IMR-90 (cell line): ENCODE results near the gene ATP11B. TPM values are rescaled to one million over a fixed set of nuclear protein-coding genes. Genes with fewer than 3 reads are reported as not detected.

Experiments
- ATAC-seq: fragments of 200-7000 bp; cut with Tn5 transposase; 2 replicates; pipeline ENCODE4 v1.9.1; 2020; ENCODE audit warnings: low read depth, mild to moderate bottlenecking, moderate library complexity
- BruUV-seq: library from RNA; stranded (reverse); fragments of 400-500 nt; replicated peaks from 2 replicates; lab custom pipeline; 2021; lab: Mats Ljungman, UMichigan
- CTCF ChIA-PET: fragments of 300-600 bp; formaldehyde crosslinking; extraction: SDS; loops from one replicate; lab custom pipeline; 2021; ENCODE audit warnings: antibody characterized with exemption; lab: Yijun Ruan, JAX
- POLR2A ChIA-PET: fragments of 300-600 bp; sonication (Branson Sonifier 250); formaldehyde crosslinking; loops from one replicate; lab custom pipeline; 2022; ENCODE audit warnings: antibody characterized with exemption; ENCODE audit not compliant: unreplicated experiment; lab: Charles Lee
- DNase-seq: peaks from one replicate; pipeline ENCODE4 v3.0.0; 2013
- H2AFZ ChIP-seq: replicated peaks from 2 replicates; pipeline ENCODE3; 2013; ENCODE audit warnings: low read length, mild to moderate bottlenecking; ENCODE audit not compliant: poor library complexity
- H2AK5ac ChIP-seq: 2 replicates; pipeline ENCODE4 v1.6.1; 2013; ENCODE audit warnings: low read depth, low read length, inconsistent platforms
- H2AK9ac ChIP-seq: replicated peaks from 2 replicates; pipeline ENCODE3; 2013; ENCODE audit warnings: mild to moderate bottlenecking, low read depth, low read length, moderate library complexity; ENCODE audit not compliant: poor library complexity
- H2BK120ac ChIP-seq: 2 replicates; pipeline ENCODE4 v1.6.1; 2013; ENCODE audit warnings: low read depth, low read length, inconsistent platforms
- H2BK15ac ChIP-seq: 3 replicates; pipeline ENCODE4 v1.6.1; 2013; ENCODE audit warnings: low read depth, low read length, inconsistent platforms
- H2BK20ac ChIP-seq: 2 replicates; pipeline ENCODE4 v1.6.1; 2013; ENCODE audit warnings: low read depth, mild to moderate bottlenecking, inconsistent platforms, low read length, moderate library complexity
- H2BK5ac ChIP-seq: 2 replicates; pipeline ENCODE4 v1.6.1; 2013; ENCODE audit warnings: mild to moderate bottlenecking, low read depth, low read length, inconsistent platforms; ENCODE audit not compliant: poor library complexity, severe bottlenecking
- H3K14ac ChIP-seq: replicated peaks from 2 replicates; pipeline ENCODE4 v1.6.1; 2013; ENCODE audit warnings: low read depth, low read length, inconsistent platforms
- H3K18ac ChIP-seq: 2 replicates; pipeline ENCODE4 v1.6.1; 2013; ENCODE audit warnings: low read depth, low read length, control low read depth
- H3K23ac ChIP-seq: 2 replicates; pipeline ENCODE4 v1.6.1; 2013; ENCODE audit warnings: low read depth, low read length, inconsistent platforms
- H3K27ac ChIP-seq: 2 replicates; pipeline ENCODE4 v1.5.1; 2013; ENCODE audit warnings: mild to moderate bottlenecking, control low read depth, low read length; ENCODE audit not compliant: insufficient read depth
- H3K27me3 ChIP-seq: 2 replicates; pipeline ENCODE4 v1.6.1; 2013; ENCODE audit warnings: low read length; ENCODE audit not compliant: control insufficient read depth, insufficient read depth
- H3K36me3 ChIP-seq: 2 replicates; pipeline ENCODE4 v1.6.1; 2013; ENCODE audit warnings: low read length, mixed read lengths; ENCODE audit not compliant: control insufficient read depth, insufficient read depth
- H3K4ac ChIP-seq: 2 replicates; pipeline ENCODE4 v1.6.1; 2013; ENCODE audit warnings: low read depth, low read length, inconsistent platforms
- H3K4me1 ChIP-seq: 2 replicates; pipeline ENCODE4 v1.6.1; 2013; ENCODE audit warnings: low read length, mixed read lengths; ENCODE audit not compliant: control insufficient read depth, insufficient read depth
- H3K4me2 ChIP-seq: 2 replicates; pipeline ENCODE4 v1.6.1; 2013; ENCODE audit warnings: low read depth, mild to moderate bottlenecking, control low read depth, low read length, moderate library complexity
- H3K4me3 ChIP-seq: 2 replicates; pipeline ENCODE4 v1.5.1; 2013; ENCODE audit warnings: low read depth, mild to moderate bottlenecking, control low read depth, low read length, moderate library complexity; ENCODE audit not compliant: insufficient read depth
- H3K56ac ChIP-seq: 2 replicates; pipeline ENCODE4 v1.6.1; 2013; ENCODE audit warnings: low read length, inconsistent platforms; ENCODE audit not compliant: insufficient read depth; ENCODE audit errors: extremely low read depth
- H3K79me1 ChIP-seq, 2 experiments: 2 replicates each; pipeline ENCODE4 v1.6.1; 2013; ENCODE audit warnings: low read length in 2 of 2, inconsistent platforms in 1 of 2, low read depth in 1 of 2
- H3K9ac ChIP-seq: 2 replicates; pipeline ENCODE4 v1.6.1; 2013; ENCODE audit warnings: low read depth, low read length, control low read depth
- H3K9me1 ChIP-seq: 2 replicates; pipeline ENCODE4 v1.6.1; 2013; ENCODE audit warnings: low read length, inconsistent platforms; ENCODE audit not compliant: insufficient read depth
- H3K9me3 ChIP-seq: 2 replicates; pipeline ENCODE4 v1.6.1; 2013; ENCODE audit warnings: low read length; ENCODE audit not compliant: control insufficient read depth, insufficient read depth
- H4K20me1 ChIP-seq: 2 replicates; pipeline ENCODE4 v1.6.1; 2013; ENCODE audit warnings: low read length, inconsistent platforms; ENCODE audit not compliant: insufficient read depth
- H4K5ac ChIP-seq: 2 replicates; pipeline ENCODE4 v1.6.1; 2013; ENCODE audit warnings: mild to moderate bottlenecking, low read depth, low read length, control low read depth
- H4K8ac ChIP-seq, 2 experiments: 2 replicates each; pipeline ENCODE4 v1.6.1; 2013; ENCODE audit warnings: low read depth in 2 of 2, low read length in 2 of 2, control low read depth in 1 of 2, inconsistent platforms in 1 of 2
- H4K91ac ChIP-seq: 2 replicates; pipeline ENCODE4 v1.6.1; 2013; ENCODE audit warnings: low read depth, low read length, inconsistent platforms; ENCODE audit not compliant: insufficient read depth
- NFE2L2 ChIP-seq: fragments of 150-350 bp; IDR thresholded peaks from 2 replicates; pipeline ENCODE4 v1.6.1; 2016; ENCODE audit warnings: low read depth, mild to moderate bottlenecking, low read length
- SMC3 ChIP-seq: fragments of 150-350 bp; IDR thresholded peaks from 2 replicates; pipeline ENCODE4 v1.6.1; 2016; ENCODE audit warnings: low read depth, mild to moderate bottlenecking, antibody characterized with exemption, low read length, moderate library complexity
- WGBS, 2 experiments: methylation state at CpG; one replicate each; pipeline versions ENCODE4 v1.1.5 to v1.1.7; 2013; ENCODE audit warnings: missing lambda C conversion rate in 2 of 2; ENCODE audit not compliant: insufficient read length in 1 of 2; ENCODE audit errors: extremely low coverage in 2 of 2; 5-methylcytosine and 5-hydroxymethylcytosine counted together
- dilution Hi-C: fragments of 300-500 bp; cut with HindIII; formaldehyde crosslinking; loops from one replicate; pipeline ENCODE4 v1.14.3; 2018; ENCODE audit warnings: low sequenced_read_pairs; ENCODE audit not compliant: unreplicated experiment
- in situ Hi-C: fragments of 300-500 bp; cut with MboI; formaldehyde crosslinking; loops from 3 replicates; pipeline ENCODE4 v1.14.3; 2019; ENCODE audit warnings: low sequenced_read_pairs, inconsistent platforms, mixed read lengths
- intact Hi-C: fragments of 100-400 bp; cut with micrococcal nuclease; formaldehyde crosslinking; loops from 2 replicates; pipeline ENCODE4 v1.10.0; 2022
- polyA plus RNA-seq, 3 experiments: library from polyadenylated mRNA; depleted of rRNA; stranded (reverse); fragments of >200 nt; gene quantifications; 2 replicates each; pipeline ENCODE4 v1.2.3, GENCODE V29; 2012; ENCODE audit warnings: low replicate concordance in 1 of 3
- total RNA-seq: library from RNA; depleted of rRNA; stranded (reverse); fragments of >200 nt; gene quantifications from 2 replicates; pipeline ENCODE4 v1.2.3, GENCODE V29; 2012
- TF ChIP-seq, protein P1 (sequence below): fragments of 150-350 bp; IDR thresholded peaks from 2 replicates; pipeline ENCODE4 v1.6.1; 2016; ENCODE audit warnings: low read depth, mild to moderate bottlenecking, low read length, moderate library complexity, borderline replicate concordance

Gene ATP11B
- total and polyA plus RNA-seq, 2 of the 4 experiments (the other 2 are of a cell fraction), result 10.0 to 39.6 TPM

DNA sequence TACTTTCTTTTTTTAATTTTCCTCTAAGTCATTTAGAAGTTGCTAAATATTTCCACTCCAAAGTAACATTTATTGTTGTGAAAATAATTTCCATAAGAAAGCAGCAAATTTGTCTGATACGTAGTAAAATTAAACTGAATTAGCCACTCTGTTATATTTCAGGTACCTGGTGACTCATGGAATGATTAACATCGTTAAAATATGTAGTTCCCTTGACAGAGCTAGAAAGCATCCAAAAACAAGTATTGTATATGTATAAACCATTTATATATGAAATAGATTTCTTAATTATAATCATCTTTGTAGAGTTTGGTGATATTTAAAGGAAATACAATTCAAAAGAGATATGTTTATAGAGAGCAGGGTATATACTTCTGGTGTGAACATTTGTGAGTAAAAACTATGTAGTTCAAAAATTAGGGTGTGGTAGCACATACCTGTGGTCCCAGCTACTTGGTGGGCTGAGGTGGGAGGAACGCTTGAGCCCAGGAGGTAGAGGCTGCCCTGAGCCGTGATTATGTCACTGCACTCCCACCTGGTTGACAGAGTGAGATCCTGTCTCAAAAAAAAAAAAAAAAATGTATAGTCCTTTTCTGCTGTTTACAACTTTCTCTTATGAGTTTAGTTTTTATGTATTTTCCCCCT, 36.6 kb downstream of the ATP11B start:
- Histone ChIP-seq H4K5ac (no peak overlapping the region), H3K79me1 (peaks cover 11 to 15% of the 10 kb centered on the region in 2 experiments; a peak in 3 of 4 replicates), H3K27me3 (no peaks in the 10 kb centered on the region), H3K4me3 (no peak overlapping the region), H4K20me1 (no peaks in the 10 kb centered on the region; the same call in 1 of the 2 replicates), H3K9me3 (no peaks in the 10 kb centered on the region), H2AK9ac (no peak overlapping the region), H3K4me2 (no peak overlapping the region), H3K14ac (no peak overlapping the region), H3K4me1 (no peaks in the 10 kb centered on the region), H3K9me1 (no peaks in the 10 kb centered on the region; the same call in 1 of the 2 replicates), H3K18ac (no peak overlapping the region), H3K9ac (no peak overlapping the region), H4K91ac (no peak overlapping the region), H2AFZ (no peak overlapping the region), H3K27ac (no peak overlapping the region), H3K4ac (no peak overlapping the region), H3K56ac (no peak overlapping the region), H2AK5ac (no peak overlapping the region), H4K8ac (no peak overlapping the region), H2BK120ac (no peak overlapping the region), H2BK20ac (no peak overlapping the region), H3K36me3 (peaks cover 4% of the 10 kb centered on the region), H3K23ac (no peak overlapping the region), H2BK15ac (no peak overlapping the region), H2BK5ac (no peak overlapping the region)
- ATAC-seq, result no peak
- no TSS peak for BruUV-seq
- no CpG with 5 or more reads among the region's 4 CpGs for WGBS, 2 experiments
- no peak for DNase-seq
- TF ChIP-seq SMC3 (no peak), NFE2L2 (no peak)
- TF ChIP-seq, protein P1, sequence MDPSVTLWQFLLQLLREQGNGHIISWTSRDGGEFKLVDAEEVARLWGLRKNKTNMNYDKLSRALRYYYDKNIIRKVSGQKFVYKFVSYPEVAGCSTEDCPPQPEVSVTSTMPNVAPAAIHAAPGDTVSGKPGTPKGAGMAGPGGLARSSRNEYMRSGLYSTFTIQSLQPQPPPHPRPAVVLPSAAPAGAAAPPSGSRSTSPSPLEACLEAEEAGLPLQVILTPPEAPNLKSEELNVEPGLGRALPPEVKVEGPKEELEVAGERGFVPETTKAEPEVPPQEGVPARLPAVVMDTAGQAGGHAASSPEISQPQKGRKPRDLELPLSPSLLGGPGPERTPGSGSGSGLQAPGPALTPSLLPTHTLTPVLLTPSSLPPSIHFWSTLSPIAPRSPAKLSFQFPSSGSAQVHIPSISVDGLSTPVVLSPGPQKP, result no peak
- intact Hi-C loops, result no loop called here
- in situ Hi-C loops, result loop anchor here (5.0 kb wide), 1 partner anchor 33 kb away; no protein-coding TSS in a partner anchor
- ChIA-PET CTCF (interaction anchor here (0.6 to 1.4 kb wide), 4 partner anchors 8 to 538 kb away, joined by 3 to 4 read pairs (median 3); no protein-coding TSS in a partner anchor), POLR2A (no interaction called here)
- dilution Hi-C loops, result no loop called here
